Panc1 (cell line): Measurements from ENCODE around the gene PPP2R1B. TPM values are rescaled to one million over a fixed set of nuclear protein-coding genes. Genes with fewer than 3 reads are reported as not detected.

Experiments
- ATAC-seq: fragments of 200-7000 bp; cut with Tn5 transposase; 2 replicates; pipeline ENCODE4 v1.9.1; 2020; ENCODE audit warnings: mild to moderate bottlenecking, moderate library complexity
- BruUV-seq: library from RNA; stranded (reverse); fragments of 400-500 nt; replicated peaks from 2 replicates; lab custom pipeline; 2021; lab: Mats Ljungman, UMichigan
- CTCF ChIA-PET: fragments of 300-600 bp; sonication (Branson Sonifier 250); formaldehyde crosslinking; loops from one replicate; lab custom pipeline; 2022; ENCODE audit warnings: antibody characterized with exemption; lab: Charles Lee
- POLR2A ChIA-PET: fragments of 300-600 bp; sonication (Branson Sonifier 250); formaldehyde crosslinking; loops from one replicate; lab custom pipeline; 2022; ENCODE audit warnings: antibody characterized with exemption; lab: Charles Lee
- DNase-seq: peaks from one replicate; pipeline ENCODE4 v3.0.0-alpha.2; 2010; ENCODE audit warnings: low read depth, low spot score
- H3K27ac ChIP-seq: 2 replicates; pipeline ENCODE4 v1.5.1; 2011; ENCODE audit warnings: mild to moderate bottlenecking, low read length, inconsistent platforms
- H3K27me3 ChIP-seq: fragments of 200-500 bp; sonication (Bioruptor generic); 2 replicates; pipeline ENCODE4 v1.6.0; 2014; ENCODE audit warnings: low read length, inconsistent platforms; ENCODE audit not compliant: control insufficient read depth, insufficient read depth
- H3K36me3 ChIP-seq: fragments of 200-500 bp; sonication (Bioruptor generic); 2 replicates; pipeline ENCODE4 v1.5.1; 2014; ENCODE audit warnings: inconsistent platforms, mild to moderate bottlenecking, low read length, moderate library complexity; ENCODE audit not compliant: control insufficient read depth, insufficient read depth
- H3K4me1 ChIP-seq: 2 replicates; pipeline ENCODE4 v1.5.1; 2011; ENCODE audit warnings: inconsistent platforms, mild to moderate bottlenecking, low read length, moderate library complexity; ENCODE audit not compliant: control insufficient read depth, insufficient read depth
- H3K4me3 ChIP-seq, 2 experiments: 2 replicates each; pipeline ENCODE4 v1.5.1; 2011 to 2012; ENCODE audit warnings: low read depth in 2 of 2, low read length in 2 of 2, mild to moderate bottlenecking in 2 of 2, inconsistent platforms in 1 of 2, moderate library complexity in 1 of 2
- H3K9me3 ChIP-seq: fragments of 200-500 bp; sonication (Bioruptor generic); 2 replicates; pipeline ENCODE4 v1.5.1; 2014; ENCODE audit warnings: low read depth, mild to moderate bottlenecking, inconsistent platforms, low read length, moderate library complexity; ENCODE audit not compliant: control insufficient read depth, insufficient read depth
- CTCF ChIP-seq: fragments of 450-650 bp; IDR thresholded peaks from 2 replicates; pipeline ENCODE4 v1.5.1; 2017; ENCODE audit warnings: mild to moderate bottlenecking
- POLR2AphosphoS5 ChIP-seq: IDR thresholded peaks from 2 replicates; pipeline ENCODE4 v1.6.1; 2012; ENCODE audit warnings: mild to moderate bottlenecking, low read depth, low read length, moderate library complexity
- REST ChIP-seq, 2 experiments: IDR thresholded peaks; 2 replicates each; pipeline ENCODE4 v1.6.1; 2011 to 2012; ENCODE audit warnings: low read depth in 2 of 2, control low read depth in 1 of 2, low read length in 1 of 2, mild to moderate bottlenecking in 1 of 2, moderate library complexity in 1 of 2; ENCODE audit not compliant: insufficient read depth in 1 of 2
- SIN3A ChIP-seq: IDR thresholded peaks from 2 replicates; pipeline ENCODE4 v1.6.1; 2012; ENCODE audit warnings: low read depth, mild to moderate bottlenecking, low read length, moderate library complexity, borderline replicate concordance; ENCODE audit not compliant: insufficient read depth
- TCF7L2 ChIP-seq: IDR thresholded peaks from 2 replicates; pipeline ENCODE4 v1.6.1; 2011; ENCODE audit warnings: mild to moderate bottlenecking, low read depth, low read length, inconsistent platforms
- in situ Hi-C: cut with HindIII; loops from 2 replicates; pipeline ENCODE4 v1.10.0; 2016; ENCODE audit warnings: low sequenced_read_pairs, low pct_unique_long_range_greater_than_20kb
- intact Hi-C: fragments of 100-400 bp; cut with micrococcal nuclease; formaldehyde crosslinking; loops from one replicate; pipeline ENCODE4 v1.10.0; 2022; ENCODE audit not compliant: unreplicated experiment
- total RNA-seq: library from RNA; stranded (reverse); gene quantifications from one replicate; pipeline ENCODE4 v1.2.1, GENCODE V29; 2021; ENCODE audit not compliant: unreplicated experiment

PPP2R1B gene
- total RNA-seq, 1 experiment from 2014 or later = 57.7 TPM

- ATAC-seq (no peak), DNase-seq (no peak)
- Histone ChIP-seq H3K27ac (no peak overlapping the region), H3K27me3 (no peaks in the 10 kb centered on the region), H3K4me1 (no peaks in the 10 kb centered on the region; the same call in 1 of the 2 replicates), H3K9me3 (no peaks in the 10 kb centered on the region), H3K4me3 (no peak overlapping the region), H3K36me3 (peaks cover 26% of the 10 kb centered on the region)
- CTCF ChIA-PET = interaction anchor here (0.7 kb wide), 1 partner anchor 1068 kb away, joined by 3 read pairs; no protein-coding TSS in a partner anchor
- no TSS peak for BruUV-seq
- no peak for TF ChIP-seq REST (IDR thresholded peaks at IDR 0.05; ENCODE audit: insufficient read depth in 1 of 2, low read depth in 2 of 2, low read length in 1 of 2)
- no peak for TF ChIP-seq SIN3A
- TF ChIP-seq POLR2AphosphoS5 = no peak
- TF ChIP-seq CTCF = no peak
- TF ChIP-seq TCF7L2 = no peak
- intact Hi-C loops (no loop called here), in situ Hi-C loops (no loop called here)
- POLR2A ChIA-PET = no interaction called here
These were observed 26.9 kb downstream of the PPP2R1B start for GRCh38 chr11:111739299-111739698.

GRCh38 chr11:111737444-111738210 lies 28.6 kb downstream of the PPP2R1B start:
- no peak for ATAC-seq
- Histone ChIP-seq H3K27ac (no peak overlapping the region), H3K27me3 (no peaks in the 10 kb centered on the region), H3K36me3 (peaks cover 21% of the 10 kb centered on the region), H3K4me1 (peaks cover 9% of the 10 kb centered on the region; the same call in 1 of the 2 replicates), H3K4me3 (no peak overlapping the region), H3K9me3 (no peaks in the 10 kb centered on the region)
- CTCF ChIA-PET = no interaction called here
- TF ChIP-seq REST (IDR thresholded peaks at IDR 0.05; ENCODE audit: insufficient read depth in 1 of 2, low read depth in 2 of 2, low read length in 1 of 2) = no peak
- no peak for TF ChIP-seq SIN3A
- TF ChIP-seq TCF7L2 = no peak
- no peak for TF ChIP-seq POLR2AphosphoS5
- intact Hi-C loops (no loop called here), in situ Hi-C loops (no loop called here)
- DNase-seq = no peak
- POLR2A ChIA-PET = no interaction called here
- BruUV-seq = no TSS peak
